Measurements from ENCODE around the gene CIAO3.

Gene CIAO3

DNA sequence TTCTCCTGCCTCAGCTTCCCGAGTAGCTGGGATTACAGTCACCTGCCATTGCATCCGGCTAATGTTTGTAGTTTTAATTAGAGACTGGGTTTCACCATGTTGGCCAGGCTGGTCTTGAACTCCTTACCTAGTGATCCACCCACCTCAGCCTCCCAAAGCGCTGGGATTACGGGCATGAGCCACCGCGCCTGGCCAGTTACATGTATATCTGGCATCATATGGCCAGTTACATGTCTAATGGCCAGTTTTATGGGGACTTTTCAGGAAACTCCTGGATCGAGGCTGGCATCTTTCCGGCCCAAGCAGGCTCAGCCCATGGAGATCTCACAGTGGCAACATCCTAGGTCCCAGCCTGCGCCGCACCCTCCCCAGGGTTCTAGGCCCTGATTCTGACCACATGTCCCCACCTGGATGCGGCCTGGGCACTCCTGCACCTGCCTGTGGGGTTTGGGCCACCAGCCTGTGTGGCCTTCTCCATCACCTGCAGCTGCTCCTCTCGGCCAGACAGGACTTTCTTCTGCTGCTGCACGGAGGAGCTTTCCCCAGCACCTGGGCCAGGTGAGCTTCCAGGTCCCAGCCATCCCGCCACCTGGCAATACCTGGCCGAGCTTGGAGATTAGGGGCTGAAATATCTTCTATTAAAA lies 1.3 kb upstream of the CIAO3 start:
- Histone ChIP-seq H3K27me3 (no peaks in the 10 kb centered on the region), H3K36me3 (peaks cover 18% of the 10 kb centered on the region), H3K4me1 (no peaks in the 10 kb centered on the region; the same call in 1 of the 2 replicates), H3K9me3 (no peaks in the 10 kb centered on the region), H3K4me3 (ENCODE audit: low read depth, low read length) (no peak overlapping the region)
- TF ChIP-seq, protein P1, sequence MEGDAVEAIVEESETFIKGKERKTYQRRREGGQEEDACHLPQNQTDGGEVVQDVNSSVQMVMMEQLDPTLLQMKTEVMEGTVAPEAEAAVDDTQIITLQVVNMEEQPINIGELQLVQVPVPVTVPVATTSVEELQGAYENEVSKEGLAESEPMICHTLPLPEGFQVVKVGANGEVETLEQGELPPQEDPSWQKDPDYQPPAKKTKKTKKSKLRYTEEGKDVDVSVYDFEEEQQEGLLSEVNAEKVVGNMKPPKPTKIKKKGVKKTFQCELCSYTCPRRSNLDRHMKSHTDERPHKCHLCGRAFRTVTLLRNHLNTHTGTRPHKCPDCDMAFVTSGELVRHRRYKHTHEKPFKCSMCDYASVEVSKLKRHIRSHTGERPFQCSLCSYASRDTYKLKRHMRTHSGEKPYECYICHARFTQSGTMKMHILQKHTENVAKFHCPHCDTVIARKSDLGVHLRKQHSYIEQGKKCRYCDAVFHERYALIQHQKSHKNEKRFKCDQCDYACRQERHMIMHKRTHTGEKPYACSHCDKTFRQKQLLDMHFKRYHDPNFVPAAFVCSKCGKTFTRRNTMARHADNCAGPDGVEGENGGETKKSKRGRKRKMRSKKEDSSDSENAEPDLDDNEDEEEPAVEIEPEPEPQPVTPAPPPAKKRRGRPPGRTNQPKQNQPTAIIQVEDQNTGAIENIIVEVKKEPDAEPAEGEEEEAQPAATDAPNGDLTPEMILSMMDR (IDR thresholded peaks at IDR 0.05; ENCODE audit: low read depth, low read length) = no peak
- DNase-seq = no peak

DNA sequence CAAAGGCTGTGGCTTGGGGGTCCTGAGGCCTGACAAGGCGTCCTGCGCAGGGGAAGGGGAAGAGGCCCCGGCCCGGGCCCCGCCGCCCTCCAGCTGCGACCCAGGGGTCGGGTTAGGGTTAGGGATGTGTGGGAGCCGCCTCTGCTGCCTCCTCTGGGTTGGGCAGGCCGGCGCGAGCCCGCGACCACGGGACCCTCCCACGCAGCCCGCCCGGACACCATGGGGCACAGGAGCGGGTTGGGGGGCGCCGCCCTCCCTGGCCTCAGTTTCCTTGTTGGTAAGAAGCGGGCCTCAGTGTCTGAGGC lies 386 bp downstream of the CIAO3 start:
- Histone ChIP-seq H3K27me3 (no peaks in the 10 kb centered on the region), H3K4me1 (no peaks in the 10 kb centered on the region; the same call in 1 of the 2 replicates), H3K4me3 (ENCODE audit: low read depth, low read length) (peak overlapping the region; percentile 78), H3K36me3 (peaks cover 31% of the 10 kb centered on the region), H3K9me3 (no peaks in the 10 kb centered on the region)
- DNase-seq = peak; percentile 20
- TF ChIP-seq, protein P1 (IDR thresholded peaks at IDR 0.05; ENCODE audit: low read depth, low read length) = no peak

DNA sequence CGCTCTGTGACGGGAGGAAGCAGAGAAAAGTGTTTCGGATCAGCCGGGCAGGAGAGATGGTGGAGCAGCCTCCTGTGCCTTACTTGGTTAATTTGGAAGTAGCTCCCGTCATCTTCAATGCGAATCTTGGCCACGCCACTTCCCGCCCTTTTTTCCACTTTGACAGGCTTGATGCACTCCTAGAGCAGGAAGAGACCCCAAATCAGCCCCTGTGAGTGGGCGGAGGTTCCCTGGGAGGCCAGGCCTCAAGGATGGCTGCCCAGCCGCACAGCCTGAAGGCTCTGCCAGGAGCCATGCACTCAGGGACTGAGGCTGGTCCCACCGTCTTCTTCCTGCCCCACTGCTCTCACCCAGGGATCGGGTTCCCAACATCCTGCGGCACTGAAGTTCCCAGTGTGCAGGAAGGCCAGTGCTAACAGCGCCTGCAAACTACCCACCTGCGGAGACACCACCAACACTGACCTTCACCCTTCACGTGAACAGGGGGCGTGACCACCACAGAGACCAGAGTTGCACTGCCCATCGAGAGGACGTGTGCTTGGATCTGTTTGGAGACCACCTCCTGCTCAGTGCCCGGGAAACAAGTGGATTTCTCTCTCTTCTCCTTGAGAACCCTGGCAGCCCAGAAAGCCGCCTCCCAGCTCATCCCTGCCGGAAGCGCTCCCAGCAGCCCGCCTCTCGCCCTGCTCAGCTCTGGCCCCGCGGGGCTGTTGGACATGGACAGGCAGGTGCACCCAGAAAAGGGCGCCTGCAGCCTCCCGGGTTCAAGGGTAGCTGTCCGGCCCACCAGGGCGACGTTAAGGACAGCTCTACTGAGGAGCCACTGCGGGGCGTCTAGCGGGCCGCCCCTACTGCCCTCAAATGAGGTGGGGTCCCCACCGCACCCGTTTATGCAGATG lies 988 bp downstream of the CIAO3 start:
- TF ChIP-seq, protein P1 (IDR thresholded peaks at IDR 0.05; ENCODE audit: low read depth, low read length) = no peak
- DNase-seq = peak; percentile 23
- no peaks in the 10 kb centered on the region; the same call in 1 of the 2 replicates for H3K4me1 ChIP-seq

DNA sequence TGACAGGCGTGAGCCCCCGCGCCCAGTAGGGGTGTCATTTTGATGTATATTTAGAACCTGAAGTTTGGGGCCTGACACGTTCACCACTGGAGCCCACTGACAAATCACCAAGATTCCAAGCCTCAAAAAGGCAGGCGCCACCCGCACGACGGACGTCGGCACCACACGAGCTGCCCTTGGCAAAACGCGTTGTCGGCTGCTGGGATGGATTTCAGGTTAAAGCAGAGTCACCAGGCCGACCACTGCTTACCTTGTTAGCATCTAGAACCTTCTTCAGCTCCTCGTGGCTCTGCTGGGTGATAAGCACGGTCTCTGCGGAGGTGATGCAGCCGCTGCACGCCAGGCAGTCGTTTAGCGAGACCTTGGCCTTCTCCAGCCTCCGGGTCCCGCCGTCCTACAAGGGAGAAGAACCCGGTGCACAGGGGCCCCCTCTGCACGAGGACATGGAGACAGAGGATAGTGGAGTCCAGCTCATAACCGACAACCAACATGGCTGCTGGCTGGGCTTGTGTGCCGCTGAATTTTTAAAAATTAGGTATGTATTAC lies 3.8 kb downstream of the CIAO3 start:
- Histone ChIP-seq H3K36me3 (peaks cover 50% of the 10 kb centered on the region), H3K4me1 (no peaks in the 10 kb centered on the region; the same call in 1 of the 2 replicates), H3K4me3 (ENCODE audit: low read depth, low read length) (no peak overlapping the region), H3K27me3 (no peaks in the 10 kb centered on the region), H3K9me3 (no peaks in the 10 kb centered on the region)
- TF ChIP-seq, protein P1 (IDR thresholded peaks at IDR 0.05; ENCODE audit: low read depth, low read length) = no peak
- DNase-seq = no peak

More for the DNA sequence above, 988 bp downstream of the CIAO3 start:
- H3K4me3 ChIP-seq (ENCODE audit: low read depth, low read length) = peak overlapping the region; percentile 78
- H3K36me3 ChIP-seq = peaks cover 31% of the 10 kb centered on the region
- no peaks in the 10 kb centered on the region for H3K9me3 ChIP-seq
- no peaks in the 10 kb centered on the region for H3K27me3 ChIP-seq

DNA sequence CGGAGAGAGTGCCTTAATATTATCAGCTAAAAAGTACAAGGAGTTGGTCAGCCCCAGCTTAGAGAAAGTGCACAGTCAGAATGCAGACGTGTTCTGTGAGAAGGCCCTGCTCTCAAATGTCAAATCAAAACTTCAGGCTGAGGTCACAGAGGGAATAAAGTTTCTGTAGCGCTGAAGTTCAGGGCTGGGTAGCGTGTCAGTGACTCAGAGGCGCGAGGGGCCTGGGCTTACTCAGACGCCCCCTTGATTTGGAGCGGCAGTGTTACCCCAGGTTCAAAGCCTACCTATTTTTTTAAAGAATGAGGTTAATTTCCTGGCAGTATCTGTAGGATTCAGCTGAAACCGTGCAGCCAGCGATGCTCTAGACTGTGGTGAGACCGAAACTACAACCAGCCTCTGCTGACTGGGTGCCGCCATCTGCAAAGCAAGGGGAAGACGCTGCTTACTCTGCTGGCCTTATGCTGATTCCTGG lies 4.8 kb downstream of the CIAO3 start:
- H3K4me1 ChIP-seq = no peaks in the 10 kb centered on the region; the same call in 1 of the 2 replicates
- H3K27me3 ChIP-seq = no peaks in the 10 kb centered on the region
- DNase-seq = no peak
- H3K9me3 ChIP-seq = no peaks in the 10 kb centered on the region
- no peak overlapping the region for H3K4me3 ChIP-seq (ENCODE audit: low read depth, low read length)
- TF ChIP-seq, protein P1 (IDR thresholded peaks at IDR 0.05; ENCODE audit: low read depth, low read length) = no peak
- peaks cover 57% of the 10 kb centered on the region for H3K36me3 ChIP-seq

Measured in BE2C (cell line).